Right forelimb (tissue), 1 donor: ENCODE measurements around the gene THOC2.

Experiments
- DNase-seq: peaks from one replicate; pipeline ENCODE4 v3.0.0-alpha.2; 2018

Gene THOC2

DNA sequence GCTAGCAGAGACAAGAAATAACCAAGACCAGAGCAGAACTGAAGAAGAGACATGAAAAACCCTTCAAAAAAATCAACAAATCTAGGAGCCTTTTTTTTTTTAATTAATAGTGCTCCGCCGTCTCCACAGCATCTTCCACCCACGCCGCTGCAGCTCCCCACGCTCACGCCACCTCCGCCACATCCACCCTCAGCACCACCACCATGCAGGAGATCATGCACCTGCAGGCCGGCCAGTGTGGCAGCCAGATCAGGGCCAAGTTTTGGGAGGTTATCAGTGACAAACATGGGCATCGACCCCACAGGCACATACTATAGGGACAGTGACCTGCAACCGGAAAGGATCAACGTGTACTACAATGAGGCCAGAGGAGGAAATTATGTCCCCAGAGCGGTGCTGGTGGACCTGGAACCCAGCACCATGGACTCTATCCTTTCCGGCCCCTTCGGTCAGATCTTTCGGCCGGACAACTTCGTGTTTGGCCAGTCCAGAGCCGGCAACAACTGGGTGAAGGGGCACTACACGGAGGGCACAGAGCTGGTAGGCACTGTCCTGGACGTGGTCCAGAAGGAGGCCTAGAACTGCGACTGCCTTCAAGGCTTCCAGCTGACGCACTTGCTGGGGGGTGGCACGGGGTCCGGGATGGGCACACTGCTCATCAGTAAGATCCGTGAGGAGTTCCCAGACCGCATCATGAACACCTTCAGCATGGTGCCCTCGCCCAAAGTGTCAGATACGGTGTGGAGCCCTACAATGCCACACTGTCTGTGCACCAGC, 171.2 kb downstream of the THOC2 start:
- DNase-seq, result no peak

DNA sequence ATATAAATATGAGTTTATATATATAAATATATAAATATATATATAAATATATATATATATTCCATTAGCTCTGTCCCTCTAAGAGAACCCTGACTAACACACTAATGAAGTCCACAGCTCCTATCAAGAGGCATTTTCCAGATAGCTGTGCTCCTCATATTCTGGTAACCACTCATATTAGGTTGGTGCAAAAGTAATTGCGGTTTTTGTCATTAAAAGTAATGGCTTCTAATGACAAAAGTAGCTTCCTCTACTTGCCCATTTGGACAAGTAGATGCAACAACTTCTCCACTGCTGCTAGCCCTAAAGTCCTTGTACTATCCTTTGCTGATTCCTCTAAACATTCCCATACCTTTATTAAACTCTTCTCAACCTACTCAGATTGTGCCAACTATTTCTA, 182.0 kb downstream of the THOC2 start:
- DNase-seq, result no peak
